GM12875 (cell line): ENCODE results near the gene PRR11.

Experiments
- H3K4me3 ChIP-seq: one replicate; pipeline ENCODE4 v1.5.1; 2011; ENCODE audit warnings: low read depth, low read length, control low read depth
- TF ChIP-seq, protein P1 (sequence below): IDR thresholded peaks from 2 replicates; pipeline ENCODE4 v1.5.1; 2011; ENCODE audit warnings: low read depth, mild to moderate bottlenecking, control low read depth, inconsistent platforms, low read length, moderate library complexity, borderline replicate concordance; ENCODE audit not compliant: insufficient read depth

Gene PRR11

GRCh38 chr17:59181481-59181880, 25.9 kb downstream of the PRR11 start:
- H3K4me3 ChIP-seq = no peak overlapping the region
- TF ChIP-seq, protein P1, sequence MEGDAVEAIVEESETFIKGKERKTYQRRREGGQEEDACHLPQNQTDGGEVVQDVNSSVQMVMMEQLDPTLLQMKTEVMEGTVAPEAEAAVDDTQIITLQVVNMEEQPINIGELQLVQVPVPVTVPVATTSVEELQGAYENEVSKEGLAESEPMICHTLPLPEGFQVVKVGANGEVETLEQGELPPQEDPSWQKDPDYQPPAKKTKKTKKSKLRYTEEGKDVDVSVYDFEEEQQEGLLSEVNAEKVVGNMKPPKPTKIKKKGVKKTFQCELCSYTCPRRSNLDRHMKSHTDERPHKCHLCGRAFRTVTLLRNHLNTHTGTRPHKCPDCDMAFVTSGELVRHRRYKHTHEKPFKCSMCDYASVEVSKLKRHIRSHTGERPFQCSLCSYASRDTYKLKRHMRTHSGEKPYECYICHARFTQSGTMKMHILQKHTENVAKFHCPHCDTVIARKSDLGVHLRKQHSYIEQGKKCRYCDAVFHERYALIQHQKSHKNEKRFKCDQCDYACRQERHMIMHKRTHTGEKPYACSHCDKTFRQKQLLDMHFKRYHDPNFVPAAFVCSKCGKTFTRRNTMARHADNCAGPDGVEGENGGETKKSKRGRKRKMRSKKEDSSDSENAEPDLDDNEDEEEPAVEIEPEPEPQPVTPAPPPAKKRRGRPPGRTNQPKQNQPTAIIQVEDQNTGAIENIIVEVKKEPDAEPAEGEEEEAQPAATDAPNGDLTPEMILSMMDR = no peak

DNA sequence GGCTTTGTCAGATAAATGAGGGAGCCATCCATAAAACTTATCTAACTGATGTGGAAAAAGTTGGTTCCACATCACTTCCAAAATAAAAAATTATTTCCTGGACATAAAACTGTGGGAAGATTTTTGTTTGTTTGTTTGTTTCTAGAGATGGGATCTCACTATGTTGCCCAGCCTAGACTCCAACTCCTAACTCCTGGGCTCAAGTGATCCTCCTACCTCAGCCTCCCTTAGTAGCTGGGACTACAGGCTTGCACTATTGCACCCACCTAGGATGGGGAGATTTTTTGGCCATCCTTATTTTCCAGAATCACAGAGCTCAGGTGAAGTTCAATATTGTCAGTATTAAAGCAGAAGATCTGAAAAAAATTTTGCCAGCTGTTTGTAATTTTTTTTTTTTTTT, 30.5 kb downstream of the PRR11 start:
- no peak overlapping the region for H3K4me3 ChIP-seq
- TF ChIP-seq, protein P1 = no peak

DNA sequence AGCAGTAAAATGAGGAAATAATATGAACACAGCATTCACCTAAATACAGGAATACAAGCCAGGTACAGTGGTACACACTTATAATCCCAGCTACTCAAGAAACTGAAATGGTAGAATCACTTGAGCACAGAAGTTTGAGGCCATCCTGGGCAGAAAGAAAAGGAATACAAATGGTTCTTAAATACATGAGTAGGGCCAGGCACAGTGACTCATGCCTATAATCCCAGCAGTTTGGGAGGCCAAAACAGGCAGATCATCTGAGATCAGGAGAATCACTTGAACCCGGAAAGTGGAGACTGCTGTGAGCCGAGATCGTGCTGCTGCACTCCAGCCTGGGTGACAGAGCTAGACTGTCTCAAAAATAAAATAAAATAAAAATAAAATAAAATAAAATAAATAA, 31.3 kb downstream of the PRR11 start:
- H3K4me3 ChIP-seq = no peak overlapping the region
- TF ChIP-seq, protein P1 = no peak

DNA sequence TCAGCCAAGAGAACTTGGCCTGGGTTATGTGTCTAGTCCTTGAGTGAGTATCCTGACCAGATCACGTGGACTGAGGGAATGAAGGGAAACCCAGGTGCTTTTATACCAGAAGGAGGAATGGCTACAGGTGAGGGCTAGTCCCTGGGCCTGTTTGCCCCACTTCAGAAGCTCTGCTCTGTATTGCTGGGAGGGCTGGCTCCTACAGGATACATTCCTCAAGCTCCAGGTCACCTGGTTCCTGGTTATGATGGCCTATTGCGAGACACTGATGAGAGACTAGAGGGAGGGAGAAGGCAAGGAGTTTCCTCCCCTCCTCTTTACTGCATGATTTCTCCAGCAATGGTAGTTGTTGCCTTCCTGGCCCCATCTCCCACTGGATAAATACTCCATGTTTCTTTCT, 35.3 kb downstream of the PRR11 start:
- TF ChIP-seq, protein P1 = no peak

GRCh38 chr17:59193336-59193862, 37.9 kb downstream of the PRR11 start:
- TF ChIP-seq, protein P1 = no peak
- no peak overlapping the region for H3K4me3 ChIP-seq

More for the DNA sequence above, 35.3 kb downstream of the PRR11 start:
- H3K4me3 ChIP-seq = no peak overlapping the region

DNA sequence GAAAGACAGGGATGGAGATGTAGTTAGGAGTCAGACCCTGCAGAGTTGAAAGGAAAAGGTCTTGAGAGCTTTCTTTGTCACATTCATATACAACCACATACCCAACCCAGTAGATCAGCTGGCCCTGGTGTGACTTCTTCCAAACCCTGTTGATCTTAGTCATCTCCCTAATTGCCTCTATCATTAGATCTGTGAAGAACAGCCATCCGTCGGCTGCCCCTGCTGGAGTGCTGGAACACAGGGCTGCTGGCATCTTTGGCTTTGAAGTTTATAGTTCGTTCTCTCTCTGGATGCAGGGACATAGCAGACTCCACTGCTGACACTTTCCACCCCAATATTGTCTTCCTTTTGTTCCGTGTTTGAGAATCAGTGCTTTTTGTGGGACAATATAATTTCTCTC, 43.9 kb downstream of the PRR11 start:
- TF ChIP-seq, protein P1 = no peak

DNA sequence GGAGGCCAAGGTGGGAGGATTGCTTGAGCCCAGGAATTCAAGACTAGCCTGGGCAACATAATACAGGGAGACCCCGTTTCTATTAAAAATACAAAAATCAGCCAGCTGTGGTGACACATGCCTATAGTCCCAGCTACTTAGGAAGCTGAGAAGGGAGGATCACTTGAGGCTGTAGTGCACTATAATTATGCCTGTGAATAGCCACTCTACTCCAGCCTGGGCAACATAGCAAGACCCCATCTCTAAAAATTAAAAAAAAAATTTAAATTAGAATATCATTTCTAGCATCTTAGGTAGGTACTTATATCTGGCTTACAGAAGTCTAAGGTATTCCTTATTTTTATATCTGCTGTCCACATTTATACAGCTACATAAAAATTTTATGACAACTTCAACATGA, 46.8 kb downstream of the PRR11 start:
- no peak overlapping the region for H3K4me3 ChIP-seq
- TF ChIP-seq, protein P1 = no peak

More for the DNA sequence above, 43.9 kb downstream of the PRR11 start:
- no peak overlapping the region for H3K4me3 ChIP-seq
